Hepatocyte (in vitro differentiated cells): Measurements from ENCODE around the gene ARSD.

ENCODE experiments used
- EZH2phosphoT487 ChIP-seq: fragments of 200-600 bp; sonication (generic); IDR thresholded peaks from one replicate; pipeline ENCODE4 v1.6.1; 2018; ENCODE audit warnings: antibody characterized with exemption, mild to moderate bottlenecking, low read depth, moderate library complexity; ENCODE audit not compliant: unreplicated experiment, severe bottlenecking
- TF ChIP-seq, protein P1 (sequence below): fragments of 200-600 bp; sonication (generic); IDR thresholded peaks from 2 replicates; pipeline ENCODE4 v1.5.1; 2016; ENCODE audit warnings: antibody characterized with exemption, mild to moderate bottlenecking; ENCODE audit not compliant: poor library complexity

DNA sequence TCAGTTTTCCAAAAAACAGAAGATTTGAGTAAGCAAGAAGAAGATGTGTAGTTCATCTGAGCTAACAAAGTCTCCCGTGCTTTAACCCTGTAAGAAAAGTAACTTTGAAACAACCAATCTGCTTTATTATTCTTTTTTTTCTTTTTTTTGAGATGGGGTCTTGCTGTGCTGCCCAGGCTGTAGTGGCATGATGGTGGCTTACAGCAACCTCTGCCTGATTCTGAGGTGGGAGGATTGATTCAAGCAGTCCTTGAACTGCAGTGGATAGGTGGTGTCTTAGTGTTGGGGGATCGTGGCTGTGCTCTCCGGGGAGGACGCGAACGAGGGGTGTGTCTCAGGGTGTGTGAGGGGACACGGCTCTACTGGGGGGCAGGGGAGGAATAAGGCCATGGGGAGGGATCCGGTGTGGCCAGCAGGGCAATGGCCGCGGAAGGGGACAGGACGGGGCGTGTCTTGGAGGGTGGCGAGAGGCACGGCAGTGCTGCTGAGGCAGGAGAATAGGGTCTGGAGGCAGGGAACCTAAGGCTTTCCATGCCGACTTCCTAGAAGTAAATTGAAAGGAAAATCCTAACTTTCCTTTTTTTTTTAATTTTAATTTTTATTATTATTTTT lies 2.4 kb downstream of the ARSD start:
- TF ChIP-seq, protein P1, sequence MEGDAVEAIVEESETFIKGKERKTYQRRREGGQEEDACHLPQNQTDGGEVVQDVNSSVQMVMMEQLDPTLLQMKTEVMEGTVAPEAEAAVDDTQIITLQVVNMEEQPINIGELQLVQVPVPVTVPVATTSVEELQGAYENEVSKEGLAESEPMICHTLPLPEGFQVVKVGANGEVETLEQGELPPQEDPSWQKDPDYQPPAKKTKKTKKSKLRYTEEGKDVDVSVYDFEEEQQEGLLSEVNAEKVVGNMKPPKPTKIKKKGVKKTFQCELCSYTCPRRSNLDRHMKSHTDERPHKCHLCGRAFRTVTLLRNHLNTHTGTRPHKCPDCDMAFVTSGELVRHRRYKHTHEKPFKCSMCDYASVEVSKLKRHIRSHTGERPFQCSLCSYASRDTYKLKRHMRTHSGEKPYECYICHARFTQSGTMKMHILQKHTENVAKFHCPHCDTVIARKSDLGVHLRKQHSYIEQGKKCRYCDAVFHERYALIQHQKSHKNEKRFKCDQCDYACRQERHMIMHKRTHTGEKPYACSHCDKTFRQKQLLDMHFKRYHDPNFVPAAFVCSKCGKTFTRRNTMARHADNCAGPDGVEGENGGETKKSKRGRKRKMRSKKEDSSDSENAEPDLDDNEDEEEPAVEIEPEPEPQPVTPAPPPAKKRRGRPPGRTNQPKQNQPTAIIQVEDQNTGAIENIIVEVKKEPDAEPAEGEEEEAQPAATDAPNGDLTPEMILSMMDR = no peak
- no peak for TF ChIP-seq EZH2phosphoT487
